Dermis blood vessel endothelial cell (primary cell): ENCODE results near the gene LRRK2. TPM values are rescaled to one million over a fixed set of nuclear protein-coding genes. Genes with fewer than 3 reads are reported as not detected.

Experiments used
- total RNA-seq: library from RNA; depleted of rRNA; stranded (reverse); fragments of >200 nt; gene quantifications from 2 replicates; pipeline ENCODE4 v1.2.3, GENCODE V29; 2014

The LRRK2 gene
- total RNA-seq, 1 donor from 2014 or later: 0.51 TPM

Other genes starting within 250 kb of the LRRK2 start
- gene SLC2A13, start 118.9 kb upstream of the LRRK2 start, total RNA-seq: 4.6 and 6.5 TPM in 2 replicates